GM12891 (cell line): Measurements from ENCODE around the gene GPAT2.
"Not testable (repeated sequence)": the region's sequence is repeated elsewhere in the genome, so short reads cannot be mapped to it uniquely, and the experiment has no call there.

ENCODE experiments used
- POLR2A ChIP-seq: IDR thresholded peaks from 2 replicates; pipeline ENCODE4 v1.6.1; 2011; ENCODE audit warnings: low read depth, low read length, control low read depth
- POLR2AphosphoS5 ChIP-seq: IDR thresholded peaks from 2 replicates; pipeline ENCODE4 v1.6.1; 2011; ENCODE audit warnings: low read depth, low read length, control low read depth
- POU2F2 ChIP-seq: IDR thresholded peaks from 2 replicates; pipeline ENCODE4 v1.6.1; 2011; ENCODE audit warnings: low read depth, mild to moderate bottlenecking, control low read depth, low read length, moderate library complexity
- SPI1 ChIP-seq: IDR thresholded peaks from 2 replicates; pipeline ENCODE4 v1.6.1; 2011; ENCODE audit warnings: low read depth, low read length, control low read depth
- TAF1 ChIP-seq: IDR thresholded peaks from 2 replicates; pipeline ENCODE4 v1.6.1; 2011; ENCODE audit warnings: low read depth, low read length, control low read depth

- TF ChIP-seq POLR2A, POU2F2, TAF1, POLR2AphosphoS5, SPI1: not testable (repeated sequence)
Observed at GRCh38 chr2:96064760-96065159, 30.0 kb upstream of the GPAT2 start.
